ENCODE results near the gene TESK2. TPM values are rescaled to one million over a fixed set of nuclear protein-coding genes. Genes with fewer than 3 reads are reported as not detected.

The TESK2 gene
- total and polyA plus RNA-seq, 4 donors, result 1.8 to 8.7 (median 3.6) TPM

- Histone ChIP-seq H3K9me3 (ENCODE audit: control insufficient read depth in 4 of 4, insufficient read depth in 3 of 4, low read length in 3 of 4) (no peaks in the 10 kb centered on the region), H3K27ac (ENCODE audit: low read depth in 1 of 2, low read length in 1 of 2) (no peak overlapping the region), H3K36me3 (ENCODE audit: control insufficient read depth in 4 of 4, insufficient read depth in 4 of 4, low read length in 4 of 4) (no peaks in the 10 kb centered on the region), H3K27me3 (ENCODE audit: control insufficient read depth in 3 of 3, insufficient read depth in 3 of 3, low read length in 2 of 3) (no peaks in the 10 kb centered on the region), H3K9ac (ENCODE audit: insufficient read depth in 1 of 2, low read length in 2 of 2) (no peak overlapping the region), H3K4me1 (ENCODE audit: control insufficient read depth in 5 of 5, insufficient read depth in 5 of 5, low read length in 5 of 5) (peaks cover 0 to 3% (median 0%) of the 10 kb centered on the region in 5 donors), H3K4me3 (no peak overlapping the region)
- DNase-seq (no peak), ATAC-seq (ENCODE audit: insufficient read depth, low FRiP score) (no peak)
- WGBS, 2 donors, result 94 to 95% methylated on average over 1 of the region's 1 CpG
- no peak for TF ChIP-seq CTCF (IDR thresholded peaks at IDR 0.05; ENCODE audit: control extremely low read depth, extremely low read depth)
Measured at GRCh38 chr1:45380730-45381129, 110.2 kb downstream of the TESK2 start.

DNA sequence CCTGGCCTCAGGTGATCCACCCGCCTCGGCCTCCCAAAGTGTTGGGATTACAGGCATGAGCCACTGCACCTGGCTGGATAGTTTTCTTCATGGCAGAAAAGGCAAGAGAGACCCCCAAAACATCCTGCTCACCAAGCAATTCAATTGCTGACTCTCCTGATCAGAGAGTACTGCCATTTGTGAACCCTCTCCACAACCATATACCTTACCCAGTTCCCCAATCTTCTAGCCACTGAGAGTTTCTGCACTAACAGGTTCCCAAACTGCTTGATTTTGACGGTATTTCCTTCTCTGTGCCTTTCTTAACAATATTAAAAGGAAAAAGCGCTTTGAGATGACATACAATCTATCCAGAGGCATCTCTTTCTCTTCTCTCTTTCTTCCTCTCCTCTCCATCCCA is 110.8 kb downstream of the TESK2 start:
- 94 to 96% methylated on average over 4 of the region's 4 CpGs for WGBS, 2 donors
- no peak for TF ChIP-seq CTCF (IDR thresholded peaks at IDR 0.05; ENCODE audit: control extremely low read depth, extremely low read depth)
- no peak for ATAC-seq (ENCODE audit: insufficient read depth, low FRiP score)

GRCh38 chr1:45379524-45379923 is 111.4 kb downstream of the TESK2 start:
- H3K36me3 ChIP-seq (ENCODE audit: control insufficient read depth in 4 of 4, insufficient read depth in 4 of 4, low read length in 4 of 4), result no peaks in the 10 kb centered on the region

More for the DNA sequence above, 110.8 kb downstream of the TESK2 start:
- peaks cover 0 to 5% (median 0%) of the 10 kb centered on the region in 5 donors for H3K4me1 ChIP-seq (ENCODE audit: control insufficient read depth in 5 of 5, insufficient read depth in 5 of 5, low read length in 5 of 5)
- H3K27ac ChIP-seq (ENCODE audit: low read depth in 1 of 2, low read length in 1 of 2), result no peak overlapping the region
- no peak overlapping the region for H3K4me3 ChIP-seq
- no peaks in the 10 kb centered on the region for H3K9me3 ChIP-seq (ENCODE audit: control insufficient read depth in 4 of 4, insufficient read depth in 3 of 4, low read length in 3 of 4)
- H3K36me3 ChIP-seq (ENCODE audit: control insufficient read depth in 4 of 4, insufficient read depth in 4 of 4, low read length in 4 of 4), result no peaks in the 10 kb centered on the region
- H3K9ac ChIP-seq (ENCODE audit: insufficient read depth in 1 of 2, low read length in 2 of 2), result no peak overlapping the region
- no peaks in the 10 kb centered on the region for H3K27me3 ChIP-seq (ENCODE audit: control insufficient read depth in 3 of 3, insufficient read depth in 3 of 3, low read length in 2 of 3)
- DNase-seq, result no peak

More at GRCh38 chr1:45379524-45379923, 111.4 kb downstream of the TESK2 start:
- no peak for ATAC-seq (ENCODE audit: insufficient read depth, low FRiP score)
- no peak for DNase-seq
- peaks cover 0 to 9% (median 0%) of the 10 kb centered on the region in 5 donors for H3K4me1 ChIP-seq (ENCODE audit: control insufficient read depth in 5 of 5, insufficient read depth in 5 of 5, low read length in 5 of 5)
- no peak overlapping the region for H3K9ac ChIP-seq (ENCODE audit: insufficient read depth in 1 of 2, low read length in 2 of 2)
- H3K4me3 ChIP-seq, result no peak overlapping the region
- H3K27ac ChIP-seq (ENCODE audit: low read depth in 1 of 2, low read length in 1 of 2), result no peak overlapping the region
- TF ChIP-seq CTCF (IDR thresholded peaks at IDR 0.05; ENCODE audit: control extremely low read depth, extremely low read depth), result no peak
- WGBS, 2 donors, result 97% methylated on average over 6 of the region's 6 CpGs
- no peaks in the 10 kb centered on the region for H3K27me3 ChIP-seq (ENCODE audit: control insufficient read depth in 3 of 3, insufficient read depth in 3 of 3, low read length in 2 of 3)
- H3K9me3 ChIP-seq (ENCODE audit: control insufficient read depth in 4 of 4, insufficient read depth in 3 of 4, low read length in 3 of 4), result no peaks in the 10 kb centered on the region

Measured in lung (tissue), 12 donors.